ENCODE results near the gene PACS1. TPM values are rescaled to one million over a fixed set of nuclear protein-coding genes. Genes with fewer than 3 reads are reported as not detected.

Gene PACS1
- polyA plus RNA-seq, 1 donor (not counting 4 experiments of a cell fraction or from before 2014, with no cell fraction given) = 14.9 TPM

DNA sequence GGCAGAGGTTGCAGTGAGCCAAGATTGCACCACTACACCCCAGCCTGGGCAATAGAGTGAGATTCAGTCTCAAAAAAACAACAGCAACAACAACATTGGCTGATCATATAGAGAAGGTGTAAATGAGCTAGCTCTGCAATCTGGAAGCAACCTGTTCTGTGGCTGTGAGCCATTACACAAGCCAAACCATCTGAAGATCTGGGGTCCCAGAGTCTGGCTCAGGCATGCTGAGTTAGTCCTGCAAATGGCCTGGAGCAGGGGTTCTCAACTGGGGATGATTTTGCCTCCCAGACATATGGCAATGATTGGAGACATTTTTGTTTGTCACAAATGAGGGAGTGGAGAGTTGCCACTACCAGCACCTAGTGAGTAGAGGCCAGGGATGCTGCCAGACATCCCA lies 156.0 kb downstream of the PACS1 start:
- Histone ChIP-seq H4K20me1 (ENCODE audit: control insufficient read depth, extremely low read depth, insufficient read depth, low read length) (no peaks in the 10 kb centered on the region), H3K27ac (ENCODE audit: control insufficient read depth, insufficient read depth, low read length) (no peak overlapping the region), H3K4me3 (ENCODE audit: control insufficient read depth in 2 of 3, extremely low read depth in 1 of 3, insufficient read depth in 2 of 3, low read depth in 1 of 3, low read length in 3 of 3) (no peak overlapping the region), H3K9ac (ENCODE audit: control insufficient read depth, extremely low read depth, insufficient read depth, low read length) (no peak overlapping the region), H3K27me3 (ENCODE audit: control insufficient read depth, extremely low read depth, insufficient read depth, low read length) (no peaks in the 10 kb centered on the region), H2AFZ (ENCODE audit: control insufficient read depth, low read length) (no peak overlapping the region), H3K9me3 (ENCODE audit: control insufficient read depth, low read depth, low read length) (no peaks in the 10 kb centered on the region), H3K9me1 (ENCODE audit: control insufficient read depth, extremely low read depth, insufficient read depth, low read length) (no peaks in the 10 kb centered on the region), H3K36me3 (ENCODE audit: control insufficient read depth in 2 of 2, extremely low read depth in 1 of 2, insufficient read depth in 2 of 2, low read length in 2 of 2) (peaks cover 12 to 16% of the 10 kb centered on the region in 2 experiments), H3K4me2 (ENCODE audit: control insufficient read depth, extremely low read depth, insufficient read depth, low read depth, low read length) (no peak overlapping the region), H3K79me2 (ENCODE audit: control insufficient read depth, insufficient read depth, low read length) (no peaks in the 10 kb centered on the region), H3K4me1 (ENCODE audit: control insufficient read depth, extremely low read depth, insufficient read depth, low read length) (no peaks in the 10 kb centered on the region)
- TF ChIP-seq EZH2 (IDR thresholded peaks at IDR 0.05; ENCODE audit: low read length) (no peak), CTCF (optimal IDR thresholded peaks at IDR 0.05 in 1 of 3, IDR thresholded peaks at IDR 0.05 in 1 of 3, conservative IDR thresholded peaks at IDR 0.05 in 1 of 3; ENCODE audit: extremely low read depth in 1 of 3, insufficient read depth in 2 of 3, low read length in 3 of 3) (no peak)
- DNase-seq (ENCODE audit: low read depth, low spot score) (no peak), FAIRE-seq (no peak)
- dilution Hi-C loops (cut with MboI; ENCODE audit: extremely low pct_ligation_motif_present, low sequenced_read_pairs) = no loop called here

DNA sequence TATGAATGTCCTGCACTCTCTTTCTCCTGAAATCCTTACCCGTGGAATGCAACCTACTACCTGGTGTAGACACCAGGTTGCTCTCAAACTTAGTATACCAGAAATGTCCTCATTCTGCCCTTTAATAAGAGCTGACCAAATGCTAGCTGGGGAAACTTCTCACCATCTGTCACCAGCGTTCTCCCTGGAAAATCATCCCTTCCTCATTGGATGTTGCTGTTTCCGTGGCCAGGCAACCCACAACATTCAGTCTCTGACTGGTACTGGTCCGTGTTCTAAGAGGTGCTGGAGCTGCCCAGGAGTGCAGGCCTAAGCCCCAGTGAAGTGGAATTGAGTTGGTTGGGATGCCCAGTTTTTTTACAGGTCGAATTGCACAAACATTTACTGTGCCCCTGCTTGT lies 157.6 kb downstream of the PACS1 start:
- dilution Hi-C loops (cut with MboI; ENCODE audit: extremely low pct_ligation_motif_present, low sequenced_read_pairs) = no loop called here
- TF ChIP-seq CTCF (optimal IDR thresholded peaks at IDR 0.05 in 1 of 3, IDR thresholded peaks at IDR 0.05 in 1 of 3, conservative IDR thresholded peaks at IDR 0.05 in 1 of 3; ENCODE audit: extremely low read depth in 1 of 3, insufficient read depth in 2 of 3, low read length in 3 of 3) (no peak), EZH2 (IDR thresholded peaks at IDR 0.05; ENCODE audit: low read length) (no peak)
- Histone ChIP-seq H3K4me2 (ENCODE audit: control insufficient read depth, extremely low read depth, insufficient read depth, low read depth, low read length) (no peak overlapping the region), H3K9me3 (ENCODE audit: control insufficient read depth, low read depth, low read length) (no peaks in the 10 kb centered on the region), H3K27me3 (ENCODE audit: control insufficient read depth, extremely low read depth, insufficient read depth, low read length) (no peaks in the 10 kb centered on the region), H3K4me1 (ENCODE audit: control insufficient read depth, extremely low read depth, insufficient read depth, low read length) (no peaks in the 10 kb centered on the region), H3K4me3 (ENCODE audit: control insufficient read depth in 2 of 3, extremely low read depth in 1 of 3, insufficient read depth in 2 of 3, low read depth in 1 of 3, low read length in 3 of 3) (no peak overlapping the region), H2AFZ (ENCODE audit: control insufficient read depth, low read length) (no peak overlapping the region), H3K36me3 (ENCODE audit: control insufficient read depth in 2 of 2, extremely low read depth in 1 of 2, insufficient read depth in 2 of 2, low read length in 2 of 2) (peaks cover 15 to 28% of the 10 kb centered on the region in 2 experiments), H3K9me1 (ENCODE audit: control insufficient read depth, extremely low read depth, insufficient read depth, low read length) (no peaks in the 10 kb centered on the region), H3K9ac (ENCODE audit: control insufficient read depth, extremely low read depth, insufficient read depth, low read length) (no peak overlapping the region), H4K20me1 (ENCODE audit: control insufficient read depth, extremely low read depth, insufficient read depth, low read length) (no peaks in the 10 kb centered on the region), H3K79me2 (ENCODE audit: control insufficient read depth, insufficient read depth, low read length) (no peaks in the 10 kb centered on the region), H3K27ac (ENCODE audit: control insufficient read depth, insufficient read depth, low read length) (no peak overlapping the region)
- no peak for FAIRE-seq
- DNase-seq (ENCODE audit: low read depth, low spot score) = no peak
